NOMO-1 treated with DMSO at 0.1 percent for 48 hours (cell line): ENCODE results near the gene EDNRA.

Experiments
- DNase-seq: peaks from one replicate; lab custom pipeline; 2025; ENCODE audit not compliant: unreplicated experiment; lab: John Stamatoyannopoulos, UW

The EDNRA gene

GRCh38 chr4:147539959-147540358 lies 59.1 kb downstream of the EDNRA start:
- DNase-seq = no peak

GRCh38 chr4:147542229-147542990 lies 61.5 kb downstream of the EDNRA start:
- DNase-seq = no peak

DNA sequence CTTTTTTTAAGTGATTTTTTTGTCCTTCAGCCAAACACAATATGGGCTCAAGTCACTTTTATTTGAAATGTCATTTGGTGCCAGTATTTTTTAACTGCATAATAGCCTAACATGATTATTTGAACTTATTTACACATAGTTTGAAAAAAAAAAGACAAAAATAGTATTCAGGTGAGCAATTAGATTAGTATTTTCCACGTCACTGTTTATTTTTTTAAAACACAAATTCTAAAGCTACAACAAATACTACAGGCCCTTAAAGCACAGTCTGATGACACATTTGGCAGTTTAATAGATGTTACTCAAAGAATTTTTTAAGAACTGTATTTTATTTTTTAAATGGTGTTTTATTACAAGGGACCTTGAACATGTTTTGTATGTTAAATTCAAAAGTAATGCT lies 62.1 kb downstream of the EDNRA start:
- DNase-seq = no peak

DNA sequence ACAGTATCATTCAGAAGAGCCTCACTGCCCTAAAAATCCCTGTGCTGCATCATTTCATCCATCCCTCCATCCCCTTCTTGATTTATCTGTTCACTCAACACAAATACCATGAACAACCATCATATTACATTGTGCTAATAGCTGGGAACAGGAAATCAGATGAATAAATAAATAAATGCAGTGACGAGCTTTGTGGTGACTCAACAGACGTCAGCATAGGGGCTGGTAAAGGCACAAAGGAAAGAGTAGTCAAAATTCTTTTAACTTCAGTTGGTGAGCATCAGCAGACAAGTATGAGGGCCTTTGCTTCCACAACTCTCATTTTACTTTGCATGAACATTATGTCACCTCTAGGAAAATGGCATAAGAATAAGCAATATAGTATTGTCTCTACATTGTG lies 65.5 kb downstream of the EDNRA start:
- DNase-seq = no peak

GRCh38 chr4:147547314-147548056 lies 66.6 kb downstream of the EDNRA start:
- DNase-seq = no peak

- DNase-seq = no peak
Measured at GRCh38 chr4:147548256-147548655, 67.4 kb downstream of the EDNRA start.

GRCh38 chr4:147550626-147551246 lies 69.8 kb downstream of the EDNRA start:
- DNase-seq = no peak

GRCh38 chr4:147560625-147561024 lies 79.7 kb downstream of the EDNRA start:
- no peak for DNase-seq

- DNase-seq = no peak
Measured at GRCh38 chr4:147566762-147567161, 85.9 kb downstream of the EDNRA start.

DNA sequence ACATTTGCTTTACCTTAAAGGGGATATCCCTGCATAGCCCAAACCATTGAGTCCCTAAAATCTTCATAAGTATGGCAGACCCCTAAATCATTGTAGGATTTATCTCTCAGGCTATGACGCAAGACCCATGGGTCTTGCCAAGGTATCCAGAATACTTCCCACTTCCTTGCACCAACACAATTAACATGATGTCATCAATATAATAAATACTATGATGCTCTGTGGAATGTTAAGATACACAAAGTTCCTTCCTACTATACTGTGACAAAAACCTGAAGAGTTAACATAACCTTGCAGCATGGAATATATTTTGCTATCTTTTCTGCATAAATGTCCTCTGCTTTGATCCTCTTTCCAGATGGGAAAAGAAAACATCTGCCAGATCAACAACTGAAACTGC lies 86.4 kb downstream of the EDNRA start:
- no peak for DNase-seq

- DNase-seq = no peak
Measured at GRCh38 chr4:147570616-147571015, 89.7 kb downstream of the EDNRA start.

- DNase-seq = no peak
Measured at GRCh38 chr4:147571036-147571770, 90.3 kb downstream of the EDNRA start.

GRCh38 chr4:147576084-147576483 lies 95.2 kb downstream of the EDNRA start:
- no peak for DNase-seq

DNA sequence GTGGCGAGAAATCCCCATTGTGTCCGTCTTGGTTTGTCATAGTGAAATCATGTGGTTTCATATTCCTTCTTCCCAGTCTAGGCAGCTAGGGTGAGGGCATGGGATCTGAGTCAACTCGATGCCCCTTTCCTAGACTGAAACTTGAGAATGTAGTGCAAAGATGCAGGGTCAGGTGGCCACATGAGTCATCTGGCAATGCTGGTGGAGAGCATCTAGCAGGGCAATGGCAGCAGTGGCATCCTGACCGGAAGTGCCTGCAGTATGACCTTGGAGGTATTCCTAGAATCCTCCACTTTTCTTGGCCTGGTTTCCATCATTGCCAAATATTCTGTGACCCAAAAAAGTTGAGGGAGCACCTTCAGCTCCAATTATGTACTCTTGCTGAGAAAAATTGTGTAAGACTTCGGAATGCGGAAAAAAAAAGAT lies 97.2 kb downstream of the EDNRA start:
- no peak for DNase-seq

DNA sequence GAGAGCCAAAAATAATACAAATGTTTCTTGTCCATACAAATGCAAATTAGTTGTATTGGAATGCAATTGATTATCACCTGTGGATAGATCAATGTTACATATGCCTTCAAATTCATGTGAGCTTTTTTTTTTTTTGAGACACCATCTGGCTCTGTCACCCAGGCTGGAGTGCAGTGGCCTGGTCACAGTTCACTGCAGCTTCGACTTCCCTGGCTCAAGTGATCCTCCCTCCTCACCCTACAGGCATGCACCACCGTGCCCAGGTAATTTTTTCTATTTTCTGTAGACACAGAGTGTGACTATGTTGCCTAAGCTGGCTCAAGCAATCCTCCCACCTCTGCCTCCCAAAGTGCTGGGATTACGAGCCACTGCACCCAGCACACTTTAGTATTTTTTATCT lies 97.7 kb downstream of the EDNRA start:
- DNase-seq = no peak

DNA sequence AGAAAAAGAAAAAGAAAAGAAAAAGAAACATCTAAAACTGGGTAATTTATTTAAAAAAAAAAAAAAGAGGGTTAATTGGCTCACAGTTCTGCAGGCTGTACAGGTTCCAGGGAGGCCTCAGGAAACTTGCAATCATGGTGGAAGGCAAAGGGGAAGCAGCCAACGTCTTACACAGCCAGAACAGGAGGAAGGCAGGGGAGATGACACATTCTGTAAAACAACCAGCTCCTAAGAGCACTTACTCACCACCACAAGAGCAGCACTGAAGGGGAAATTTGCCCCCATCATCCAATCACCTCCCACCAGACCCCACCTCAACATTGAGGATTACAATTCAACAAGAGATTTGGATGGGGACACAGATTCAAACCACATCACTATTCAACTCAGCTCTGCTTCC lies 99.5 kb downstream of the EDNRA start:
- DNase-seq = no peak

DNA sequence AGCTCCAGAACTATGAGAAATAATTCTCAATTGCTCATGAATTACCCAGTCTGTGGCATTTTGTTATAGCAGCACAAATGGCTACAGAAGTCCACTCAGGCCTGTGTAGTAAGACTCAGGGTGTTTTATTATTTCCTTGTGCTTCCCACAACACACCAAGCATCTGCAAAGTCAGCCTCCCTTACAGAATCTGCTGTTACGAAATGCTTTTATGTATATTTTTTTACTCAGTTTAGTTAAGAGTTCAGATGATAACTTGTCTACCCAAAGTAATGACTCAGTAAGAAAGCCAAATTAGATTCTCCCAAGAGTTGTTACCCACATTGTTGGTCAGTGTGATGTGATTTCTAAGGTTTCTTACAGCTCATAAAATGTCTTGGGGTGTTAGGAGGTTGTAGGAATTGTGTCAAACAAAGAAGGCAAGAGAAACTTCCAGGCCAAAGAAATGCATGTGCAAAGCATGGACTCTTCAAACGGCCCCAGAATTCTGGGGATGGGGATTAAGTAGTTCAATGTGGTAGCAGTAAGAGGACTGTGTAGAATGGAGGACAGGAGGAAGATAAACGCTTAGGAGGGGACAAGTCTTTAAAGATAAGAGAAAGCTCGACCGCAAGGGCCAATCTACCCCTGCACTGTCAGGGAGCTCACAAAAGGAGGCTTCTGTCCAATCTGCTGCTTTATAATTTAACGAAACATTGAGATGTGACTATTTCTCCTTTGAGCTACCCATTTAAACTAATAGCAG lies 100.9 kb downstream of the EDNRA start:
- DNase-seq = no peak

DNA sequence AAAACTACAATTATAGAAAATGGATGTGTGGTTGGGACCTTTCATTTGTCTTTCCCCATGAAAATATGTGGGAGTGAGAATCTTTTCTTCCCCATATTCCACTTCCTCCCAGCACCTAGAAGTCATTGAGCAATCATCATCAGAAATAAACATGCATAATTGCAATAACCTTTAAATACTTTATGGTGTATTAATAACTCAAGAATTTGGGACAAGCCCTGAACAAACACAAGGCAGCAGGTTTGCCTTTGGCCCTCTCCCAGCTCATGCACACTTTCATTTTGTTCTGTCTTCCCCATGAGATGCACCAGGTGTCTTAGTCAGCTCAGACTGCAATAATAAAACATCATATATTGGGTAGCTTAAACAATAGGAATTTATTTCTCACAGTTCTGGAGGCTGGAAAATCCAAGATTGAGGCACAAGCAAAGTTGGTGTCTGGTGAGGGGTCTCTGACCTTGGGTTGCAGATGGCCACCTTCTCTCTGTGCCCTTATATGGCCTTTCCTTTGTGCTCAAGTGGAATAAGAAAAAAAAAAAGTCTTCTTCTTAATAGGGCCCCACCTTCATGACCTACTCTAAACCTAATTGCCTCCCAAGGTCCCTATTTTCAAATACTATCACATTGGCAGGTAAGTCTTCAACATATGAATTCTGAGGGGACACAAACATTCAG lies 101.6 kb downstream of the EDNRA start:
- no peak for DNase-seq

DNA sequence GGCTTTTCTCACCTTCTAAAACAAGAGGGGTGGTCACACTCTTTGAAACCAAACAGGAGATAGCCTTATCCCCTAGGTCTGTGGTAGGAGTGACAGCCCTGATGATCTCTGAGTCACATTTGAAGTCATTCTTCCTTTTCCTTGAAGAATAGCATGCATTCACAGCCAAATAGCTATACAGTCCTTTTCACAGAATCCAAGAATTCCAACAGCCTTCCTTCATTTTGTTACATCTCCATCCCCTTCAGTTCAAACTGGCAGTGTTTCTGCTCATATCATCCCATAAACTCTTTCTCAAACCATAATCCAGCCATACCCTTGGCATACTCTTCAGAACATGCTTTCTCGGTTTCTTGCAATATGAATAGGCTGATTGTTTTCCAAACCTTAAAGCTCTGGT lies 103.0 kb downstream of the EDNRA start:
- DNase-seq = no peak

DNA sequence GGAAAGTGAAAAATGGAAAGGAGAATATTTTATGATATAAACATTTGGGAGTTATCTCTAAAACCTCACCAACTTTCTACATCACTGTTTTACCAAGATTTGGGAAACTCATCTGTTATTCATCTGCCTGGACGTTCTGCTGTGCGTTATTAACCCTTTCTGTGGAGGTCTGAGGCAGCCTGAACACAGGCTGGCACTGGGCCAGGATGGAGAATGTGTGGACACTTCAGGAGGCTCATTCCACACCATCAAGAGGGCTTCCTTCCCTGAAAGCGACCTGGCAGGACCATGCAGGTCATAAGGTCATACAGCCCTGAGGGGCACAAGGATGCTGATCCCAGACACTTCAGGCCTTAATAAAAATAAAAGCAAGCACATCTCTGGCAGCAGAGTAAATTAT lies 105.1 kb downstream of the EDNRA start:
- no peak for DNase-seq
